Activated CD4-positive, alpha-beta T cell treated with anti-CD3 and anti-CD28 coated beads, Interleukin-2, amount 50 U/mL, for 48 hours (primary cell): ENCODE data around the gene AGAP1.
"Not testable (repeated sequence)": the region's sequence is repeated elsewhere in the genome, so short reads cannot be mapped to it uniquely, and the experiment has no call there.

Experiments used
- DNase-seq, 2 experiments: peaks; one replicate each; pipeline ENCODE4 v3.0.0-alpha.2; 2020

The AGAP1 gene

DNA sequence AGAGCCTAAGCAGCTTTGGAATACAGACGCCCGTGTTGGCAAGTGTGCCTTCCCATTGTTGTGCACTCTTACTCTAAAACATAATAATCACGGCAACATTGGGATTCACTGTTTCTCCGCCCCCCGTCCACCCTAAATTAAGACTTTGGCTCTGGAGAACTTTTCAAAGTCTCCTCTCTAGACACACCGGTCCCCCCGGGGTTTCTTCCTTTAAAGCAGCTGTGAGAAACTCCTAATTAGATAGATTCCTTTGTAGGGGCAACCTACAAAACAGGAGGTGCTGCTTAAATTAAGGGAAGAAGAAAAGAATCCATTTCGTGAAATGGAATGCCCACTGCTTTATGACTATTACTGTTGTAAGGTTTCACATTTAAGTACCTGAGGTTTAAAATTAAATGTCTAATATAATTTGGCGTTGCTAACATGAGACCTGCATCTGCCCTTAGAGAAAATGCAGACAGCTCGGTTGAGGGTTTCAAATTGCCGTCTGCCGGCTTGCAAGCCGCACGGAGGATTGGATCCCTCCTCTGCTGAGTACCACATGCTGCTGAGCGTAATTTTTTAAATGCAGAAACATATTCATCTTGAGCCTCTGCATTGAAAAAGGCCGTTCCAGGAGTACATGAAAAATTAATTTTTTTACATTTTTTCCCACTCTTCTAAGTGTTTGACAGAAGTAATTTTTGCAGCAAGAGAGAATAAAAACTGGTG lies 441.1 kb downstream of the AGAP1 start:
- DNase-seq = no peak

GRCh38 chr2:235935773-235936172 lies 441.9 kb downstream of the AGAP1 start:
- DNase-seq = no peak

- peak; percentile 10 to 14 for DNase-seq
These were observed 442.6 kb downstream of the AGAP1 start for GRCh38 chr2:235936493-235936892.

GRCh38 chr2:235937087-235937486 lies 443.2 kb downstream of the AGAP1 start:
- no peak for DNase-seq

DNA sequence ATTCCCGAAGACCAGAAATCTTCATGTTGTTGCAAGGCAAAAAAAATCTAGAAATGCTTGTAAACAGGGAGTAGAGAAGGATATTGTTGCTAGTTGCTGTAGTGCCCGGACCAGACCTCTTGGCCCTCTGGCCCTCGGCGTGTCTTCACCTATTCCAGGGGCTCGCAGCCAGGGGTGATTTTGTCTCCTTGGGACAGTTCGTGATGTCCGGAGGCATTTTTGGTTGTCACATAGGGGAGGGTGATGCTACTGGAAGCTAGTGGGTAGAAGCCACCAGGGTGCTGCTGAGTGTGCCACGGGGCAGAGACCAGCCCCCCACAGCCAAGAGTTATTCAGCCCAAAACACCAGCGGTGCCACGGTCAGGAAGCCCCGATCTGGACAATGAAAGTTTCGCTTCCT lies 443.7 kb downstream of the AGAP1 start:
- DNase-seq = no peak

GRCh38 chr2:235937936-235938335 lies 444.1 kb downstream of the AGAP1 start:
- no peak for DNase-seq

DNA sequence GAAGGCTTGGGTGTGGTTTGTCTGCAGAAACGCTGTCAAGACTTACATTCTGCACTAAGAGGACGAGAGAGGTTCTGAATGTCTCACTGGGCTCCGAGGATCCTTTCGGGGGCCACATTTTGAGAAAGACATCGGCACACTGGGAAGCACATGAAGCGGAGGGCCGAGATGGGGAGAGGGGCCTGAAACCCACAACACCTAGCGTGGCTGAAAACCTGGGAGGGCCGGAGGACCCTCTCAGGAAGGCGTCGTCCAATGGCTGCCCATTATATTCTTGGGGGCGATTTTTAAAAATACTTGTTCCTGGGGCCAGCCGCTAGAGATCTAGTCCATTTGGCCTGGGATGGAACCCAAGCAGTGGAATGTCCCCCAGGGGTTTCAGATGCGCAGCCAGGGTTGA lies 444.8 kb downstream of the AGAP1 start:
- no peak for DNase-seq

DNA sequence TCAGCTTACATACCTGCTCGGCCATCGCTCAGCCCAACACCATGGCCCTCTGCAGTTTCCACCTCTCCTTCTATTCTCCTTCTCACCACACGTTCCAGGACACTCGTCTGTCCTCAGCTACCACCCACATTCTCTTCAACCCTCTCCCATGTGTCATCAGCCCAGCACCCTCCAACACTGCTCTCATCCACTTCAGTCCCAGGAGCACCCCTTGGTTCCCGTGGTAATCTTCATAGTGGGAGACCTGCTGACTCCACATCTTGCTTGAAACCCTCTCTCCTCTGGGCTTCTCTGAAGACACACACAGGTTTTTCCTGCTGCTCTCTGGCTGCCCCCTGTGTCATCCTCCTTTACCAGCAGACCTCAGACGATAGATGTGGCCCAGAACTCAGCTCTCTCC lies 445.6 kb downstream of the AGAP1 start:
- DNase-seq = no peak

DNA sequence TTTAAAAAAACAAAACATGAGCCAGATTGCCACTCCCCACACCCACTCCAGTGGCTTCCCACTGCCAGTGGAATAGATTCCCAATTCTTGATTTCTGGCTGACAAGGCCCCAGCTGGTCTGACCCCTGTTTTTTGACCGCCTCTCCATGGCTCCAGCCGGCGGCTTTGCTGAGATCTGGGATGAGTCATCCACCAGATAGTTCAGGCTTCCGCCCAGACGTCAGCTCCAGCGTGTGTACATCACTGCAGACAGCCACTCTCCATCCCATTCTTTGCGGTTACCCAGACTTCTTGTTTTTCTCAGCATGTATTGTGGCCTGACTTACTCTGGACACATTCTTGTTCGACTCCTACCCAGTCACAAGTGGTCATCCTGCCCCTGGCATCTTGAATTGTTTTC lies 446.5 kb downstream of the AGAP1 start:
- DNase-seq = no peak

- no peak for DNase-seq
These were observed 450.7 kb downstream of the AGAP1 start for GRCh38 chr2:235944591-235944990.

DNA sequence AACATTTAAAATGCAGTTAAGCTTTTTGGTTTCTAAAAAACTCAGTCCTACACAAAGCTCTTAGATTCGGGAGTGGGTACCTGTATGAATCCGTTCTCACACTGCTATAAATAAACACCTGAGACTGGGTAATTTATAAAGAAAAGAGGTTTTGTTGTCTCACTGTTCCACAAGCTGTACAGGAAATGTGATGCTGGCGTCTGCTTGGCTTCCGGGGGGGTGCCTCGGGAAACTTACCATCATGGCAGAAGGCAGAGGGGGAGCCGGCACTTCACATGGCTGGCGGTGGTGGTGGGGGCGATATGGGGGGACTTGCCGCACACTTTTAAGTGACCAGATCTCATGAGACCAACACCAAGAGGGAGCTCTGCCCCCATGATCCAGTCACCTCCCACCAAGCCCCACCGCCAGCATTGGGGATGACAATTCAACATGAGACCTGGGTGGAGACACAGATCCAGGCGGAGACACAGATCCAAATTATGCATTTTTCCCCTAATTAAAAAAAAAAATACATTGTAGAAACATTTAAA lies 451.8 kb downstream of the AGAP1 start:
- DNase-seq = no peak

DNA sequence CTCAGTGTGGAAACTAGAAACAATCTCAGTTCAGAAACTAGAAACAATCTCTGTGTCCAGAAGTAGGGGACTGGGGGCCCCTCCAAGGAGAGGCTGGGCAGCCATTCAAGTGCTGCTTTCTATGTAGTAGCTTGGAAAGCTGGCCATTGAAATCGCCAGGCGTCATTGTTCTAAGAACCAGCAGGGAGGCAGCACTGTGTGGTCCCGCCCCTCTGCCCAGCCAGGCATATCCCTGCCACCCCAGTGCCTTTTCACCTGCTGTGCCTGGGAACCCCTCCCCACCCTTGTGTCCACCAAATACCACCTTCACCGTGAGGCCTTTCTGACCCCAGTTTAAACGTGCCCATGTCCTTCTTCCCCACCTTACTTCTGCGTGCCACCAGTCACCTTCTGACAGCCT lies 452.7 kb downstream of the AGAP1 start:
- no peak for DNase-seq

- DNase-seq = not testable (repeated sequence)
These were observed 453.2 kb downstream of the AGAP1 start for GRCh38 chr2:235947055-235947454.

GRCh38 chr2:235949567-235950472 lies 456.0 kb downstream of the AGAP1 start:
- DNase-seq = no peak

GRCh38 chr2:235950473-235950809 lies 456.6 kb downstream of the AGAP1 start:
- DNase-seq = no peak

GRCh38 chr2:235951493-235951892 lies 457.6 kb downstream of the AGAP1 start:
- DNase-seq = no peak

DNA sequence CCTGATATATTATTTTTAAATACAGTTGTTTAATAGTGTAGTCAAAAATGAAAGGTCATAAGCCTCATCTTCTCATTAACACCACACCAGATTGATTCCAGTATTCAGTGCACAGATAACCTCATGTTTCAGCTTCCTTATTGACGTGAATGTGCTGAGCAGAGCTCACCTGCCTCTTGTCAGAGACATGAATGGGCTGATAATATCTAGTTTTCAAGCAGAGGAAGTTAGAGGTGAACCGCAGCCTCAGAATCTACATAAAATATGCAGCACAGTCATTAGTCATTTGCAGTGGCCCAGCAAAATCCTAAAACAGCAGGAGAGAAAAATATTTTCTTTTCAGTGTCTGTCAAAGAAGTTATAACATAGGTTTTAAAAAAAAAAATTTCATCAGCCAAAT lies 458.1 kb downstream of the AGAP1 start:
- peak in 1 of 2 experiments; percentile 5 for DNase-seq

- DNase-seq = no peak
These were observed 458.9 kb downstream of the AGAP1 start for GRCh38 chr2:235952714-235953113.

- no peak for DNase-seq
These were observed 460.4 kb downstream of the AGAP1 start for GRCh38 chr2:235954281-235954680.

DNA sequence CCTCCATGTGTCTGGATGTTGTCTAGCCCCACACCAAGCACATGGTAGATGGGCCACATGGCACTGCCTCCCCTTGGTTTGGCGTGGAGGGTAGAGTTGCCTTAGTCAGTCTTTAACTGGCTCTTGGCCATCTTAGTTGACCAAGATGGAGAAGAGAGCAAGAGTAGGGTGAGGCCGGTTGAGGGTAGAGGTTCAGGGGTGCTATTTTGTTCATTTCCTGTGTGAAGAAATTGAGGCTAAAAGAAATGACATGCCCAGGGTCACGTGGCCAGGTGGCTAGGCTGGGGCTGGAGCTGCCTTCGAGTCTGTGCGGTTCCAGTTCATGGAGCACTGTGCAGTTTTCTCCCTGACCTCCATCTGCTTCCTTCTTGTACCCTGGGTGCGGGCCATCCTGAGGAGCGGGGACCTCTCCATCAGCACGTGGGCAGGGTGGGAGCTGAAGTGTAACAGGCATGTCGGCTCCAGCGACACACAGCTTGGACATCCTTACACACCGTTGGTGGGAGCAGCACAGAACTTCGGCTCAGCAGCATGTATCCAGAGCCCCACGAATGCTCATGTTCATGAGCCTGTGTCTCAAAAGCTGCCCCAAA lies 461.1 kb downstream of the AGAP1 start:
- DNase-seq = no peak

- DNase-seq = no peak
These were observed 461.8 kb downstream of the AGAP1 start for GRCh38 chr2:235955664-235956063.

DNA sequence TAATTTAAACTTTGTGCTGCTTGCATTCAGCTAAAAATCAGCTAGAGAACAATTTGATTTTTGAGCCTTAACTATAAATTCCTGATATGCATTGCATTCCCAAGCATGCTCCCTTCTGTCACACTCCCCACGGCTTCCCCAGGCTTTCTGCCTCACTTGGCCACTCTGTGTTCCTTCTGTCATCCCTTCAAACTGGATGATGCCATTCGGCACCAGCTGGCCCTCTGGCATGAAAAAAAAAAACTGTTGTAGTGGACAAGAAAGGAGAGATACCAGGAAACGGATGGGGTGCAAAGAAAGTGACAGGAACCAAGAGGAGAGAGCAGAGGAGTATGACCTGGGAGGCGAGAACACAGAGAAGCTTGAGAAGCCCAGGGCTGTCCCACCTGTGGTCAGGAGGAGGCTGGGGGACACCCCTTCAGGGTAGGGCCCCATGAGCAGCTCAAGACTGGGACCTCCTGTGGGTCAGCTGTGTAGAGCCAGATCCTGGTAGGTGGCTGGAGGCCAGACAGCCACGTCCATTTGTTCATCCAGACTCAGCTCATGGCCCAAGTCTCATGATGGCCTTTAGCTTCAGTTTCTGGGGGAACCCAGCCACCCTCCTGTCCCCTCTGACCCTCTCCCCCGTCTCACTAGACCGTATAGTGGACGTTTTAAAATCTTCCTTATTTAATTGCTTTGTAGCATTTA lies 462.6 kb downstream of the AGAP1 start:
- DNase-seq = no peak

DNA sequence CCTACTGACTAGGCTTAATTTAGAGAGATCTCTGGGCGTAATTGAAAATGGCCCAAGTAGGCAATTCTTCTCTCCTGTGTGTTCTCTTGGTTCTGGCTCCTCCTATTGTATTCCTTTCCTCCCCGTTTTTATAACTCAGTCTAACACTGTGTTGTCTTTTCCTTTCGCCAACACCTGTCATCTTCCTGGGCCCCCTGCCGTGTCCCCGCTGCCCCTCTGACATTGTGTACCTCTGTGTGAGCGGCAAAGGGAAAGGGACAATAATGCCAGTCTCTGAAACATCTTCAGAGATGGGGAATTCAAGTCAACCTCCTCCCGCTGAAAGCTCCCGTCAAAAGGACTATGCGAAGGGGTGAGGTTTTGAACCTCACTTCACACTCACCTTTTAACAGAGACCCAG lies 463.4 kb downstream of the AGAP1 start:
- no peak for DNase-seq
